Suppressor macrophage treated with lipopolysaccharide for 4 hours (primary cell): ENCODE measurements around the gene ASXL1.

ENCODE experiments used
- DNase-seq: peaks from one replicate; pipeline ENCODE4 v3.0.0-alpha.2; 2020

The ASXL1 gene

DNA sequence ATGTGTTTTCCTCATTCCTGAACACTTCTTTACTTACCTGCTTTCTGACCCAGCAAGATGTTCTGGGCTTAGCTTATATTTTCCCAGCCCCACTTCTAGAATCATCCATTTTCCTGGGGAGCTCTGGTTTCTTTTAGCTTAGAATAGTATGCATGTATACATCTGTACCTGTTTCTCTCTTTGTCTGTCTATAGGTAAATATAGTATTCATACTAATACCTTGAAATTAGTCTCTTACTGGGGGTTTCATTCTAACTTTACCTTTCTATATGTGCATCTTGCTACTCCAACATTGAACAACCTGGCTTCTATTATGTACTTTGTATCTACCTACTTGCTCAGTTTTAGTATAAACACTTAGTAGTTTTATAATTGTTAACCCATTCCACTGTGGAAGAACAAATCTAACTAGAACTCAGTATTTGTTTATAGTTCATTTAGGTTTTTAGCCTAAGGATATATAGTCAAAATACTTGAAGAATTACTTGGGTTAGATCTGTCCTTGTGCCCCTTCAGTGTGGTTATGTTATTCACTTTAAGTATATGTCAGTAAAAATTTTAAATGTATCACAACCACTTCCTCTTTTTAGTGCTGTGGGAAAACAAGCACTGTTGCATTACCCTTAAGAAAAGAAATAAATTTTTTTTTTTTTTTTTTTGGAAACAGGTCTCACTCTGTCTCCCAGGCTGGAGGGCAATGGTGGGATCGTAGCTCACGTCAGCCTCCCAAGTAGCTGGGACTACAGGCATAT lies 54.0 kb downstream of the ASXL1 start:
- DNase-seq = peak; percentile 54

DNA sequence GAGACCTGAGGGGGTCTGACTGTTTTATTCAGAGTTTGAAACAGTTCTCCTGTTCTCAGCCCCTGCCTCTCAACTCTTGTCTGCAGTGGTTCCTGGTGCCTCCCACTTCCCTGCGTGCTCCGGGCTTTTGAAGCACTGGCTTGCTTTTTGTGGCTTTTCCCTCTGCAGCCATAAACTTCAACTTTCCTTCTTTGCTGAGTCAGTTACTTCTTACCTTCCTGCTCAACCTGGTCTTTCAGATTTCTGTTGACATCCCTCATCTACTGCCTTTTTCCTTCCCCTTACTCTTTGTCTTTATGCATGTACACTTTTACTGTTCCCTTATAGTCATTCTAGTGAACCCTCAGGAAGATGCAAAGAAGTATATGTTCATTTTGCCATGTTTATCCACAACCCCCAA lies 57.4 kb downstream of the ASXL1 start:
- no peak for DNase-seq

DNA sequence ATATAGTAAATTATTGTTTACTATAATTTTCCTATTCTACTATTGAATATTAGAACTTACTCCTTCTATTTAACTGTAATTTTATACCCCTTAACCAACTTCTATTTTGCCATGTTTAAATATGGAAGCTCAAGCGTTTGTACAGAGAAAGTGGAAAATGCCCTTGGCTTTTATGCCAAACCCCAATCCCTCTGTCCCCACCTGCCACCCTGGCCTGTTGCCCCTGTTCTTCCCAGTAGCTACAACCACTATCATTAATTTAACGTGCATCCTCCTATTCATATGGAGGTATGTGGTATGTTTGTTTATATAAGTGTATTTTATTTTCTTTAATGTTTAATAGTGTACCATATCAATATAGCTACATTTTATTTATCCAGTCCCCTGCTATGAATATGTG lies 58.1 kb downstream of the ASXL1 start:
- DNase-seq = no peak

DNA sequence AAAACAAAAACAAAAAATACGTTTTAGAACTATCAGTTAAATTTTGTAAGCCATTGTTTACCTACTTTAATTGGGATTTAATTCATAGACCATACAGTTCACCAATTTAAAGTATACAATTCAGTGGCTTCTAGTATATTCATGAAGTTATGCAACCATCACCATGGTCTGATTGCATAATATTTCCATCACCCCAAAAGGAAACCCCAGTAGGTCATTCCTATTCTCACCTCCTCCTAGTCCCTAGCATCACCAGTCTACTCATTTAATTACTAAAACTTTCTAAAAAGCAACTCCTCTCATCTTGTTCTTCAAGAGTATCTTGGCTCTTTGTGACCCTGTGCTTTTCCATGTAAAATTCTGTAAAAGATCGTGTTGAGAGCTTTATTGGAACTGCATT lies 60.2 kb downstream of the ASXL1 start:
- DNase-seq = peak; percentile 28

DNA sequence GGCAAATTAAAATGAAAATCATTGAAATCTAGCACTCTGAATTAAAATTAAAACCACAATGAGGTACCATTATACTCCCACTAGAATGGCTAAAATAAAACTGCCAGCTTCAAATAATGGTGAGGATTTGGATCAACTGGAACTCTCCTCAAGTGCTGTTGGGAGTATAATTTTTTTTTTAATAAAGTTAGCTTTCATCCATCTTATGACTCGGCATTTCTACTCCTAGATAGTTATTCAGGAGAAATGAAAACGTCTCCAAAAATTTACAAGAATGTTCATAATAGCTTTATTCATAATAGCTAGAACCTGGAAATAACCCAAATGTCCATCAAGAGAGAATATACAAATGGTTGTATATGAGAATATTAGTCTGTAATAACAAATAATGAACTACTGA lies 63.2 kb downstream of the ASXL1 start:
- no peak for DNase-seq

DNA sequence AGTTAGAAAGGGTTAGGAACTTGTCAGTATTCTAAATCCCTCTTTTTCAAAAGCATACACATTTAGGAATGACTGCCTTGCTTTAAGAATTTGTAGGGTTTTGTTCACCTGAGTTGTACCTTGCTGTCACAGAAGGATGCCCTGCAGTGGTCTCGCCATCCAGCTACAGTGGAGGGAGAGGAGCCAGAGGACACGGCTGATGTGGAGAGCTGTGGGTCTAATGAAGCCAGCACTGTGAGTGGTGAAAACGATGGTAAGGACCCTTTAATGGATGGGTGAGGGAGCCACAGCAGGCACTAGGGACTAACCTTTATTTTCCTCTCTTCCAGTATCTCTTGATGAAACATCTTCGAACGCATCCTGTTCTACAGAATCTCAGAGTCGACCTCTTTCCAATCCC lies 69.9 kb downstream of the ASXL1 start:
- DNase-seq = no peak

DNA sequence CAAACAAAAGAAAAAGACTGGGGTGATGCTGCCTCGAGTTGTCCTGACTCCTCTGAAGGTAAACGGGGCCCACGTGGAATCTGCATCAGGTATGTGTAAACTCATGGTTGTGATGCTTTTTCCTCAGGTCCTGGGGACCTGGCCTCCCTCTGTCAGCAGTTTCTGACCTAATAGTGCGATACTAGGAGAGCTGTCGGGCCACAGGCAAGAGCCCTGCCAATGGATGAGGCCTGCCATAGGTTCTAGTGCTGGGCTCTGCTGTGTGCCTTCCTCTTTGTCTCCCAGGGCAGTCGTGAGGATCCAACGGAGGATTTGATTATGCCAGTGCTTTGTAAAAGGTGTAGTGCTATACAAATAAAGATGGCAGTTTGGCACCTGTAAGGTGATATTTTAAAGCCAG lies 71.2 kb downstream of the ASXL1 start:
- DNase-seq = no peak

DNA sequence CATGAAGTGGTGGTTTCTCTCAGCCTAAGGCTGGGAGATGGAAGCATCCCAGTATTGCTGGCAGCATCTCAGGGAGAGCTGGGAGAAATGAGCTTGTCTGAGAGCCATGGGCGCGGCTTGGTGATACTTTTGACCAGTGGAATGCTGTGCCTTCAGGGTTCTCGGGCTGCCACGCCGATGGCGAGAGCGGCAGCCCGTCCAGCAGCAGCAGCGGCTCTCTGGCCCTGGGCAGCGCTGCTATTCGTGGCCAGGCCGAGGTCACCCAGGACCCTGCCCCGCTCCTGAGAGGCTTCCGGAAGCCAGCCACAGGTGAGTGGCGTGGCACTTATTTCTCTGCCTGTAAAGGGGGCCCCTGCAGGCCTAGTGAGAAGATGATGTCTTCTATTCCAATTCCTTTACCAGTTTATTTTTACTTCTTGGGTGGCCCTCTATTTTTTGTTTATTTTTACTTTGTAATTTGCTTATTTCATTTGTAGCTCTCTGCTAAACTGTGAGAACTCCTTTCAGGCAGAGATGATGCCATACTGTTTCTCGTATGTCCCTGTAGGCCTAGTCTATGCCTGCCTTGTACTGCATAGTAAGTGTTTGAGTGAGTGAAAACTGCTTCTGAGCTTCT lies 71.7 kb downstream of the ASXL1 start:
- DNase-seq = no peak

DNA sequence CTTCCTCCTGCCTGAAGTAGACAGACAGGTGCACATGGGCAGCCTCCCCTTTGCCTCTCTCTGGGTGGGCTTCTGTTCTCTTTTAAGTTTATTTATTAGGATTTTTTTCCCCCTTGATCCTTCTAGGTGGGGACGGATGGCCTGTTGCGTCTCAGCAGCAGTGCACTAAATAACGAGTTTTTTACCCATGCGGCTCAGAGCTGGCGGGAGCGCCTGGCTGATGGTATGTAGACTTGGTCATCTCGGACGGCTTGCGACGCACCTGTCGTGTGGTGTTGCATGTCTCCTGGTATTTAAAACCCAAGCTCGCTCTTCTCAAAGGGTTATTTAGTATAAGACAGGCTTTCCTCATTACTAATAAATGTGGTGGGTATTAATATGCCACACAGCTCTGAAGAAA lies 73.3 kb downstream of the ASXL1 start:
- DNase-seq = no peak

DNA sequence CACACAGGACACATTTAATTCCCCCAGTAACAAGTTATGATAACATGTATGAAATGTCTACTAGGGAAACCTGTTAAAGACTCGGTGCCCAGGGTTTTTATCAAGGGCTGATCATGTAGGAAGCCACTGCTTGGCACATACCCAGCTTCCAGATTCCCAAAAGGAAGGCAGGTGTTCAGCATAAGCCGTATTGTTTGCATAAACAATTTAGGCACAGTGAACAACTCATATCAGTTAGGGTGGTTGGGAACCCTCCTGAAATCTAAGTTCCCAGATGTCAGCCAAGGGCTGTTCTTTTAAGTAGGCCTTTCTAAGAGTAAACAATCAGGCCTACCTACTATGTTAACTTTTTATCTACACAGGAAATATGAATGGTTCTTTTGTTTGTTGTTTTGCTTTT lies 74.1 kb downstream of the ASXL1 start:
- DNase-seq = no peak

DNA sequence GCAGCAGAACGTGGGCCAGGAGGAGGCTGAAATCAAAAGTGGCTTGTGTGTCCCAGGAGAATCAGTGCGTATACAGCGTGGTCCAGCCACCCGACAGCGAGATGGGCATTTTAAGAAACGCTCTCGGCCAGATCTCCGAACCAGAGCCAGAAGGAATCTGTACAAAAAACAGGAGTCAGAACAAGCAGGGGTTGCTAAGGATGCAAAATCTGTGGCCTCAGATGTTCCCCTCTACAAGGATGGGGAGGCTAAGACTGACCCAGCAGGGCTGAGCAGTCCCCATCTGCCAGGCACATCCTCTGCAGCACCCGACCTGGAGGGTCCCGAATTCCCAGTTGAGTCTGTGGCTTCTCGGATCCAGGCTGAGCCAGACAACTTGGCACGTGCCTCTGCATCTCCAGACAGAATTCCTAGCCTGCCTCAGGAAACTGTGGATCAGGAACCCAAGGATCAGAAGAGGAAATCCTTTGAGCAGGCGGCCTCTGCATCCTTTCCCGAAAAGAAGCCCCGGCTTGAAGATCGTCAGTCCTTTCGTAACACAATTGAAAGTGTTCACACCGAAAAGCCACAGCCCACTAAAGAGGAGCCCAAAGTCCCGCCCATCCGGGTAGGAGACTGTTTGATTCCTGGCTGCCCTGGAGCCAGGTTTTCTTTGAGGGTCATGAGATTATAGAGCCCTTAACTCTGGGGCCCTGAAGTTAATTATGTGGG lies 75.3 kb downstream of the ASXL1 start:
- DNase-seq = no peak

DNA sequence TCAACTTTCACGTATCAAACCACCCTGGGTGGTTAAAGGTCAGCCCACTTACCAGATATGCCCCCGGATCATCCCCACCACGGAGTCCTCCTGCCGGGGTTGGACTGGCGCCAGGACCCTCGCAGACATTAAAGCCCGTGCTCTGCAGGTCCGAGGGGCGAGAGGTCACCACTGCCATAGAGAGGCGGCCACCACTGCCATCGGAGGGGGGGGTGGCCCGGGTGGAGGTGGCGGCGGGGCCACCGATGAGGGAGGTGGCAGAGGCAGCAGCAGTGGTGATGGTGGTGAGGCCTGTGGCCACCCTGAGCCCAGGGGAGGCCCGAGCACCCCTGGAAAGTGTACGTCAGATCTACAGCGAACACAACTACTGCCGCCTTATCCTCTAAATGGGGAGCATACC lies 76.3 kb downstream of the ASXL1 start:
- no peak for DNase-seq

DNA sequence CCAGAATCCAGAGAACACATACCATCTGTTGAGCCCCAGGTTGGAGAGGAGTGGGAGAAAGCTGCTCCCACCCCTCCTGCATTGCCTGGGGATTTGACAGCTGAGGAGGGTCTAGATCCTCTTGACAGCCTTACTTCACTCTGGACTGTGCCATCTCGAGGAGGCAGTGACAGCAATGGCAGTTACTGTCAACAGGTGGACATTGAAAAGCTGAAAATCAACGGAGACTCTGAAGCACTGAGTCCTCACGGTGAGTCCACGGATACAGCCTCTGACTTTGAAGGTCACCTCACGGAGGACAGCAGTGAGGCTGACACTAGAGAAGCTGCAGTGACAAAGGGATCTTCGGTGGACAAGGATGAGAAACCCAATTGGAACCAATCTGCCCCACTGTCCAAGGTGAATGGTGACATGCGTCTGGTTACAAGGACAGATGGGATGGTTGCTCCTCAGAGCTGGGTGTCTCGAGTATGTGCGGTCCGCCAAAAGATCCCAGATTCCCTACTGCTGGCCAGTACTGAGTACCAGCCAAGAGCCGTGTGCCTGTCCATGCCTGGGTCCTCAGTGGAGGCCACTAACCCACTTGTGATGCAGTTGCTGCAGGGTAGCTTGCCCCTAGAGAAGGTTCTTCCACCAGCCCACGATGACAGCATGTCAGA lies 77.4 kb downstream of the ASXL1 start:
- no peak for DNase-seq

DNA sequence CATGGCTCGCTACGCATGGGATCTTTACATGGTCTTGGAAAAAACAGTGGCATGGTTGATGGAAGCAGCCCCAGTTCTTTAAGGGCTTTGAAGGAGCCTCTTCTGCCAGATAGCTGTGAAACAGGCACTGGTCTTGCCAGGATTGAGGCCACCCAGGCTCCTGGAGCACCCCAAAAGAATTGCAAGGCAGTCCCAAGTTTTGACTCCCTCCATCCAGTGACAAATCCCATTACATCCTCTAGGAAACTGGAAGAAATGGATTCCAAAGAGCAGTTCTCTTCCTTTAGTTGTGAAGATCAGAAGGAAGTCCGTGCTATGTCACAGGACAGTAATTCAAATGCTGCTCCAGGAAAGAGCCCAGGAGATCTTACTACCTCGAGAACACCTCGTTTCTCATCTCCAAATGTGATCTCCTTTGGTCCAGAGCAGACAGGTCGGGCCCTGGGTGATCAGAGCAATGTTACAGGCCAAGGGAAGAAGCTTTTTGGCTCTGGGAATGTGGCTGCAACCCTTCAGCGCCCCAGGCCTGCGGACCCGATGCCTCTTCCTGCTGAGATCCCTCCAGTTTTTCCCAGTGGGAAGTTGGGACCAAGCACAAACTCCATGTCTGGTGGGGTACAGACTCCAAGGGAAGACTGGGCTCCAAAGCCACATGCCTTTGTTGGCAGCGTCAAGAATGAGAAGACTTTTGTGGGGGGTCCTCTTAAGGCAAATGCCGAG lies 78.2 kb downstream of the ASXL1 start:
- no peak for DNase-seq

DNA sequence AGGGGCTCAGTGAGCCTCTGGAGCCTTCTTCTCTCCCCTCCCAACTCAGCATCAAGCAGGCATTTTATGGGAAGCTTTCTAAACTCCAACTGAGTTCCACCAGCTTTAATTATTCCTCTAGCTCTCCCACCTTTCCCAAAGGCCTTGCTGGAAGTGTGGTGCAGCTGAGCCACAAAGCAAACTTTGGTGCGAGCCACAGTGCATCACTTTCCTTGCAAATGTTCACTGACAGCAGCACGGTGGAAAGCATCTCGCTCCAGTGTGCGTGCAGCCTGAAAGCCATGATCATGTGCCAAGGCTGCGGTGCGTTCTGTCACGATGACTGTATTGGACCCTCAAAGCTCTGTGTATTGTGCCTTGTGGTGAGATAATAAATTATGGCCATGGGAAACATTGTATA lies 78.8 kb downstream of the ASXL1 start:
- no peak for DNase-seq

DNA sequence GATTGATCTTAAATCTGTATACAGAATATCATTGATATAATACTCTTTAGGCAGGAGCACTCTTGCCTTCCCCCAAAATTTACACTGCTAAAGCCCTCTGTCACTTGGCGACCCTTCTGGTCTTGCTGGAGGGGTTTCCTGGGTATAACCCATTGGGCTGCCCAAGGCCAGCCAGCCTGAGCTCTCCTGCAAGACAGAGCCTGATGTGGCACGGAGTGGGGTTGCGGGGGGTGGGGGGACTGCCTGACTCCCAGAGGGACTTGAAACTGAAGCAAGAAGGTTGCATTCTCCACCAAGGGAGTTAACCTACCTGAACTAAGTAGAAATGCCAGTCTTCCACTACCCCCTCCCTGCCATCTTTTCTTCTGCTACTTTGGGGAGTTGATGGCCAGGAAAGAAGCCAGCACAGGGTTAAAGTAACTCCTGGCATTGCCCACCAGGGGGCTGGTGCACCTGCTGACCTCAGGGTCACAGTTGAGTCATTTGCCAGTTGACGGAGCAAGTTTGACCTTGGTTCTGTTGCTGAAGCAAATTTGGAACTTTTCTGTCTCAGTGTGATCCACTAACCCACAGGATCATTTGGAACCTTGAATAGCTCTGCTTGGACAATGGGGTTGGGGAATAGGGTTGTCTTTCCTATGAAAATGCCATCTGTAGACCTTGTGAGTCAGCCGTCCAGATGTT lies 79.4 kb downstream of the ASXL1 start:
- DNase-seq = no peak

DNA sequence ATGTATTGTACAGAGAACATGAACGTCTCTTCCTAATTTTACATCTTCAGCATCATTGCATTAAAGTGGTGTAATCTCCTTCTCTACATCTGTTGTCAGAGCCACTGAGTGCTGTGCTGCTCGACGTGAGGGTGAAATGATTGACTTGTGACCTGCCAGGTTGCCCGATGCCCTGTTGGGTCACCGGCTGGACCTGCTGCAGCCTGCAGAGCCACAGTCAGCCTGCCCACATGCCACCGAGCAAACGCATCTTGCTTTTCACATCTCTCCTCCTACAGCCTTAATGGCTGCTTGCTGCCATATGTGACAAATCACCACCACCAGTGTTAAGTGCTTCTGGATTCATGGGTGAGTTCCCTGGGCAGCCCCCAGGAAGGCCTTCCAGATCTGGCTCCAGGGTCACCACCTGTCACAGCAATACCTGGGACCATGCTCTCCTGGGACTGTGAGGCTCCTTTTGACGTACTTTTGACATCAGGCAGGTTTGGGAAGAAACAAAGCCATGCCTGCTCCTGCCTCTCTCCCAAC lies 80.3 kb downstream of the ASXL1 start:
- no peak for DNase-seq

DNA sequence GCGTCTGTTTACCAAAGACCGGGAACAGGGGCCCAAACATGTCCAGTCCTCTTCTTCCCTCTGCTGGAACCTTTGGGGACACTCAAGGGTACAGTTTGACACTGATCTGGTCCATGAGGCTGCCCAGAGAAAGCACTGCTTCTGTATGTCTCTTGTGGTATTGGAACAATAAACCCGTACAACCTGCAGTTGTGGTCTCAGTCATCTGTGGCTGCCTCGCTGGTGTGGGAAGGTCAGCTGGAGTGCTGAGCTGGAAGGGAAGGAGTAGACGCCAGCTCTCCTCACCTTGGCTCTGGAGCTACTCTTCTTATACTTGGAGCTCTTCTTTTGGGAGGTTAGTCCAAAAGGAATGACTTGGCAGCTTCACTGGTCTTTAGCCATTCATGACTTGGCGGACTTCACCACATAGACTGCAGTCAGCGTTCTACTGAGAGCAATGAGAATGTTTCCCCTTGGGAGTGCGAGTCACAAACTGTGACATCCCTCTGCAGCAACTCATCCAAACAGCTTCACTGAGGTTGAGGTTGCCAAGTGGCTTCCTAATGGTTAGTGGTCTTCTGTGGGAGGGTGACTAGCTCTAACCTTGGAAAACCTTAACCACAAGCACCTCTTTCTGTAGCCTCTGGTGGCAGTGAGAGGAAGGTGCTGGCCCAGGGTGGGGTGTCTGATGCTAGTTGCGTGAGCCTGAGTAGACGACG lies 81.2 kb downstream of the ASXL1 start:
- DNase-seq = peak; percentile 9

DNA sequence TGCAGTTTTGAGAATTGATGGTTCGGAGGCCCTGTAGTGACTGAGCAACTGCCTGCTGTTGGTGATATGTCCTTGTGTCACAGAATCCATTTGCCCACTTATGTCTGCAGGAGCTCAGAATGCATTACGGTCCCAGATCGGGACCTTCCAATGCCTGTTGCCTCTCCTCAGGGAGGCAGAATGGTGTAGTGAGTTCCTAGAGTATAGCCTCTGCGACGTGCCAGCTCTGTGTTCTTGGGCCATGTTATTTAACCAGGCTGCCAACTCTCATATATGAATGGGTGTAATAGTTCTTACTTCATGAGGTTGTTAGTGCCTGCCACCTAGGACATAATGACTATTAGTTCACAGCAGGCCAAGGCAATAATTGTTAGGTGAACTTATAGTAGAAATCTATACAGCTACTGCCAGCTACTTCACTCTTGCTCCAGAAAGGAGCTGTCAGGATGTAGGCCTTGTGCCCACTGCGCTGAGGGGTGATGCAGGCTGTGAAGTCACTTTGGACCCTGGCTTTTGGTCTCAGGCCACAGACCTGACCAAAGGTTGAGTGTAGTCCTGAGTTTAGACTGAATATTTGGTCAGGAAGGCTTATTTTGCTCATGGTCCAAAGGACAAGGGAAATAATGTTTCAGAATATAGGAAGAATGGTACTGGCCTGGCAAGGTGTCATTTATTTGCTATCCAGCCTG lies 82.1 kb downstream of the ASXL1 start:
- DNase-seq = no peak

DNA sequence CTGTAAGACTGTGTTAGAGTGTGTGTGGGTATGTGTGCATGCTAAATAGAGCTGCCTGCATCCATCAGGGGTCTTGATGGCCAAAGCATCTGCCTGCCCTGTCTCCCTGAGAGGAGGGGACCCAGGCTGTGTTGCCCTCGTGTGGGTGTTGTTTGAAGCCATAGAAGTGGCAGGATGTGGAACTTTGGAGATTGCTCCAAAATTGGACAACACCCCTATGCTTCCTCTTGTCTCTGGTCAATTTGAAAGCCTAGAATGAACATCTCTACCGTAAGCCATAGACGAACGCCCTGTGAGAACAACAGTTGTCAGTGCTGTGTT lies 82.6 kb downstream of the ASXL1 start:
- no peak for DNase-seq

DNA sequence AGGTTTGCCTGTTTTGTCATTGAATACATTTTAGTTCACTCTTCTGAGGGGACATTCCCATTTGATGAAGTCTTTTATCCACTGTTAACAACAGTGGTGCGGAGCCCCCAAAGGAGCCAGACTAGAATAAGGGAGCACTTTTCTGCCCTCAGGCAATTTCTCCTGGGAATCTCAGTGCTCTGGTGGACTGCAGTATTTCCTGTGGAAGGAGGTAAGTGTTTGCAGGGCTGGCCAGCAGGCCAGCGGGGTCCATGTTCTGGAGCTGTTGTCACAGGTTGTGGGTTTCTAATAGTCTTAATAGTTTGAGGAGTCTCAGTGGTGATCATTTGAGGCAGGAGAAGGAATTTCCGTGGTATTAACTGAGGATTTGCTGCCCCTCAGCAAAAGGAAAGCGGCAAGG lies 83.5 kb downstream of the ASXL1 start:
- DNase-seq = no peak
